GM11168 (cell line): ENCODE data around the gene POLR1F.

Experiments
- in situ Hi-C: fragments of 300-500 bp; cut with MboI; formaldehyde crosslinking; loops from one replicate; pipeline ENCODE4 v1.12.0; 2022; ENCODE audit warnings: low sequenced_read_pairs; ENCODE audit not compliant: unreplicated experiment

The POLR1F gene

DNA sequence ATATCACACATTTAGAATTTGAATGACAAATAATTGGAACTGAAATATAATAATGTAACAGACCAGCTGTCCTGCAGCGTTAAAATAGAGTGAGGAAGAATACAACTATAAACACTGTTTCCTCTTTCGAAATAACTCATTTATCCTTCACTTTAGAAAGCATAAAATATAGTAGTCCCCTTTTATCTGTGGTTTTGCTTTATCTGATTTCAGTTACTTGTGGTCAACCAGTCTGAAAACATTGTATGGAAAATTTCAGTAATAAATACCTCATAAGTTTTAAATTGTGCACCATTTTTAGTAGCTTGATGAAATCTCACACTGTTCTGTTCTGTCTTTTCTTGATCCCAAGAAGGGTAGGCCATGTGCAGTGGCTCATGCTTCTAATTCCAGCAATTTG lies 31.7 kb downstream of the POLR1F start:
- in situ Hi-C loops = no loop called here

DNA sequence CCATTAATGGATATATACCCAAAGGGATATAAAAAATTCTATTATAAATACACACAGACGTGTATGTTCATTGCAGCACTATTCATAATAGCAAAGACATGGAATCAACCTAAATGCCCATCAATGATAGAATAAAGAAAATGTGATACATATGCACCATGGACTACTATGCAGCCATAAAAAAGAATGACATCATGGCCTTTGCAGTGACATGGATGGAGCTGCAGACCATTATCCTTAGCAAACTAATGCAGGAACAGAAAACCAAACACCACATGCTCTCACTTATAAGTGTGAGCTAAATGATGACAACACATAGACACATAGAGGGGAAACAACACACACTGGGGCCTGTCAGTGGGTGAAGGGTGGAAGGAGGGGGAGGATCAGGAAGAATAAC lies 33.0 kb downstream of the POLR1F start:
- in situ Hi-C loops = no loop called here

- in situ Hi-C loops = no loop called here
These were observed 34.4 kb downstream of the POLR1F start for GRCh38 chr7:19674266-19674960.

- in situ Hi-C loops = no loop called here
These were observed 38.0 kb downstream of the POLR1F start for GRCh38 chr7:19670806-19671205.

DNA sequence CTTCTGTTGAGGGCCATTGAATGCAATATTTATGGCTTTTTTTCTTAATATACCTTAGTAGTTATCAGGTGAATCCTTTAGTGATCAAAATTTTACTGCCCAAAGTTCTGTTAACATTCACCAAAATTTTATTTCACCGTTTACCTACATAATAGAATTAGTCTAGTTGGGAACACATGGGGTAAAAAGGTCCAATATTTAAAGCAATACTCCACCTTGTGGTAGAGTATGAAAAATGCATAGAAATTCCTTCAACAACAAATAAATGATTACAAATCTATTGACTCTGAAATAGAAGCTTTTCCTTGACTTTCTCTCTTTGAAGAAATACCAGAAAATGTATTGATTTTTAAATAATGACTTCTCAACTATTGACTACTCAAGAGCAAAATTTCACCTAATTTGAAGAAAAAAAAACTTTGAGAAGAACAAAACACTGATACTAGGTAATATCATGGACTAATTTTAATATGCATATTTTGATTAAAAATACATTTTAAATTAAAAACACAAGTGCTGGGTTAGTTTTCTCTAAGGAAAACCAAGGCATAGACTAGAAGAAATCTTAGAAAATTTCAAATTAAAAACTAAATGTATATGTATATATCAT lies 43.3 kb downstream of the POLR1F start:
- in situ Hi-C loops = no loop called here

GRCh38 chr7:19663816-19664462 lies 44.9 kb downstream of the POLR1F start:
- in situ Hi-C loops = no loop called here

- in situ Hi-C loops = no loop called here
These were observed 60.0 kb downstream of the POLR1F start for GRCh38 chr7:19648791-19649190.
